Measurements from ENCODE around the gene INPP5A.

The INPP5A gene

GRCh38 chr10:132616170-132616995 is 78.8 kb downstream of the INPP5A start:
- no peak for DNase-seq

GRCh38 chr10:132616996-132617736 is 79.6 kb downstream of the INPP5A start:
- DNase-seq = no peak

GRCh38 chr10:132617737-132618052 is 80.1 kb downstream of the INPP5A start:
- no peak for DNase-seq

GRCh38 chr10:132618158-132618919 is 80.8 kb downstream of the INPP5A start:
- no peak for DNase-seq

GRCh38 chr10:132619927-132620326 is 82.3 kb downstream of the INPP5A start:
- no peak for DNase-seq

GRCh38 chr10:132624061-132624846 is 86.7 kb downstream of the INPP5A start:
- DNase-seq = no peak

GRCh38 chr10:132624847-132625471 is 87.4 kb downstream of the INPP5A start:
- no peak for DNase-seq

GRCh38 chr10:132626019-132626760 is 88.6 kb downstream of the INPP5A start:
- no peak for DNase-seq

- peak; percentile 2 for DNase-seq
These were observed 89.4 kb downstream of the INPP5A start for GRCh38 chr10:132626761-132627665.

- DNase-seq = no peak
These were observed 90.3 kb downstream of the INPP5A start for GRCh38 chr10:132627666-132628531.

- DNase-seq = no peak
These were observed 91.6 kb downstream of the INPP5A start for GRCh38 chr10:132628966-132629900.

- DNase-seq = no peak
These were observed 92.6 kb downstream of the INPP5A start for GRCh38 chr10:132630156-132630555.

GRCh38 chr10:132630666-132631337 is 93.2 kb downstream of the INPP5A start:
- no peak for DNase-seq

- DNase-seq = no peak
These were observed 93.8 kb downstream of the INPP5A start for GRCh38 chr10:132631338-132631735.

- DNase-seq = no peak
These were observed 94.5 kb downstream of the INPP5A start for GRCh38 chr10:132632091-132632561.

- DNase-seq = no peak
These were observed 95.5 kb downstream of the INPP5A start for GRCh38 chr10:132632851-132633684.

All from NCI-H526 treated with DMSO at 0.1 percent for 48 hours (cell line).